OCI-LY3 (cell line): ENCODE measurements around the gene SNAP25.

Experiments used
- H2AFZ ChIP-seq: fragments of 200-600, 300-600 bp; shearing (Covaris generic); 2 replicates; pipeline ENCODE4 v1.6.0; 2014; ENCODE audit warnings: antibody characterized with exemption, low read depth, low read length
- H3K27ac ChIP-seq: fragments of 200-600, 300-600 bp; sonication (generic); 2 replicates; pipeline ENCODE4 v1.5.1; 2014; ENCODE audit warnings: mild to moderate bottlenecking, low read length, moderate library complexity, mixed read lengths
- H3K27me3 ChIP-seq: fragments of 200-600, 300-600 bp; sonication (generic); 2 replicates; pipeline ENCODE4 v1.6.1; 2014; ENCODE audit warnings: low read depth, low read length, mixed read lengths
- H3K36me3 ChIP-seq: fragments of 200-600, 300-600 bp; sonication (generic); replicated peaks from 2 replicates; pipeline ENCODE3; 2014; ENCODE audit warnings: low read depth, low read length, mixed read lengths
- H3K4me1 ChIP-seq: fragments of 300-600, 200-600 bp; sonication (generic); 2 replicates; pipeline ENCODE4 v1.6.1; 2014; ENCODE audit warnings: low read length, mixed read lengths
- H3K4me2 ChIP-seq: fragments of 200-600, 300-600 bp; sonication (generic); 2 replicates; pipeline ENCODE4 v1.6.1; 2014; ENCODE audit warnings: low read length, mixed read lengths
- H3K4me3 ChIP-seq: fragments of 300-600, 200-600 bp; sonication (generic); 2 replicates; pipeline ENCODE4 v1.5.1; 2014; ENCODE audit warnings: antibody characterized with exemption, mild to moderate bottlenecking, low read length, moderate library complexity
- H3K79me2 ChIP-seq: fragments of 300-600, 200-600 bp; shearing (Covaris generic); 2 replicates; pipeline ENCODE4 v1.6.1; 2014; ENCODE audit warnings: mild to moderate bottlenecking, low read length, mixed read lengths
- H3K9ac ChIP-seq: fragments of 300-600, 200-600 bp; shearing (Covaris generic); 2 replicates; pipeline ENCODE4 v1.6.0; 2014; ENCODE audit warnings: mild to moderate bottlenecking, low read length, moderate library complexity
- H3K9me3 ChIP-seq: fragments of 200-600, 300-600 bp; shearing (Covaris generic); 2 replicates; pipeline ENCODE4 v1.6.1; 2014; ENCODE audit warnings: low read length, mixed read lengths; ENCODE audit not compliant: insufficient read depth
- H4K20me1 ChIP-seq: fragments of 200-600, 300-600 bp; sonication (generic); 2 replicates; pipeline ENCODE4 v1.6.1; 2016; ENCODE audit warnings: low read length, mixed read lengths; ENCODE audit not compliant: insufficient read depth
- EZH2phosphoT487 ChIP-seq: fragments of 200-600 bp; shearing (Covaris generic); IDR thresholded peaks from 2 replicates; pipeline ENCODE4 v1.6.1; 2018; ENCODE audit warnings: antibody characterized with exemption, mixed run types, low read depth
- TF ChIP-seq, protein P1 (sequence below): fragments of 200-600, 300-600 bp; sonication (generic); IDR thresholded peaks from 2 replicates; pipeline ENCODE4 v1.5.1; 2014; ENCODE audit warnings: antibody characterized with exemption, low read length, low read depth

The SNAP25 gene

DNA sequence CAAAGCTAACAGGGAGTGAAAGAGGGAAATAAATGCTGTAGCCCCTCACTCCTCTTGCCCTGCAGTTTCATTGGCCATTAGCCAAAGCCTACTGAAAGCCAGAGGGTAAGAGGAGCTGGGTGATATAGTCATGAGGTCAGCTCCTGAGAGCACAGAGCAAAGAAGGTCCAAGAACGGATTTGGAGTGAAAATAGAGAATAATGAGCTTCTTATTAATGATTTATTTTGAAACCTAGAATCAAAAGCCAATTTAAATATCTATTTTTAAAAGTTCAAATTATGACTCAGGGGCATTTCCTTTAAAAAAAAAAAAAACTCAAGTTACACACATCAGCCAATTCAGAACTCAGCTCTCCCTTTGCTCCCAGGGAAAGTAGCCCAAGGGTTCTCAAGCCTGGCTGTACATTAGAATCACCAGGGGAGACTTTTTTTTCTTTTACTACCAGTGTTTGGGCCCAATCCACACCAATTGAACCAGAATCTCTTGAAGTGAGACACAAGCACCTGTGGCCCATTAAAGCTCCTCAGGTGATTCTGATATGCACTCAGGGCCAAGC lies 79.1 kb downstream of the SNAP25 start:
- Histone ChIP-seq H3K9me3 (no peaks in the 10 kb centered on the region; the same call in 1 of the 2 replicates), H3K27ac (no peak overlapping the region), H2AFZ (no peak overlapping the region), H3K4me1 (peaks cover 33% of the 10 kb centered on the region), H3K9ac (no peak overlapping the region), H3K36me3 (no peaks in the 10 kb centered on the region), H3K79me2 (no peaks in the 10 kb centered on the region), H3K4me3 (peak overlapping the region; percentile 40), H3K27me3 (peaks cover 71% of the 10 kb centered on the region), H4K20me1 (no peaks in the 10 kb centered on the region), H3K4me2 (peak overlapping the region; percentile 69)
- TF ChIP-seq, protein P1, sequence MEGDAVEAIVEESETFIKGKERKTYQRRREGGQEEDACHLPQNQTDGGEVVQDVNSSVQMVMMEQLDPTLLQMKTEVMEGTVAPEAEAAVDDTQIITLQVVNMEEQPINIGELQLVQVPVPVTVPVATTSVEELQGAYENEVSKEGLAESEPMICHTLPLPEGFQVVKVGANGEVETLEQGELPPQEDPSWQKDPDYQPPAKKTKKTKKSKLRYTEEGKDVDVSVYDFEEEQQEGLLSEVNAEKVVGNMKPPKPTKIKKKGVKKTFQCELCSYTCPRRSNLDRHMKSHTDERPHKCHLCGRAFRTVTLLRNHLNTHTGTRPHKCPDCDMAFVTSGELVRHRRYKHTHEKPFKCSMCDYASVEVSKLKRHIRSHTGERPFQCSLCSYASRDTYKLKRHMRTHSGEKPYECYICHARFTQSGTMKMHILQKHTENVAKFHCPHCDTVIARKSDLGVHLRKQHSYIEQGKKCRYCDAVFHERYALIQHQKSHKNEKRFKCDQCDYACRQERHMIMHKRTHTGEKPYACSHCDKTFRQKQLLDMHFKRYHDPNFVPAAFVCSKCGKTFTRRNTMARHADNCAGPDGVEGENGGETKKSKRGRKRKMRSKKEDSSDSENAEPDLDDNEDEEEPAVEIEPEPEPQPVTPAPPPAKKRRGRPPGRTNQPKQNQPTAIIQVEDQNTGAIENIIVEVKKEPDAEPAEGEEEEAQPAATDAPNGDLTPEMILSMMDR: no peak
- no peak for TF ChIP-seq EZH2phosphoT487

DNA sequence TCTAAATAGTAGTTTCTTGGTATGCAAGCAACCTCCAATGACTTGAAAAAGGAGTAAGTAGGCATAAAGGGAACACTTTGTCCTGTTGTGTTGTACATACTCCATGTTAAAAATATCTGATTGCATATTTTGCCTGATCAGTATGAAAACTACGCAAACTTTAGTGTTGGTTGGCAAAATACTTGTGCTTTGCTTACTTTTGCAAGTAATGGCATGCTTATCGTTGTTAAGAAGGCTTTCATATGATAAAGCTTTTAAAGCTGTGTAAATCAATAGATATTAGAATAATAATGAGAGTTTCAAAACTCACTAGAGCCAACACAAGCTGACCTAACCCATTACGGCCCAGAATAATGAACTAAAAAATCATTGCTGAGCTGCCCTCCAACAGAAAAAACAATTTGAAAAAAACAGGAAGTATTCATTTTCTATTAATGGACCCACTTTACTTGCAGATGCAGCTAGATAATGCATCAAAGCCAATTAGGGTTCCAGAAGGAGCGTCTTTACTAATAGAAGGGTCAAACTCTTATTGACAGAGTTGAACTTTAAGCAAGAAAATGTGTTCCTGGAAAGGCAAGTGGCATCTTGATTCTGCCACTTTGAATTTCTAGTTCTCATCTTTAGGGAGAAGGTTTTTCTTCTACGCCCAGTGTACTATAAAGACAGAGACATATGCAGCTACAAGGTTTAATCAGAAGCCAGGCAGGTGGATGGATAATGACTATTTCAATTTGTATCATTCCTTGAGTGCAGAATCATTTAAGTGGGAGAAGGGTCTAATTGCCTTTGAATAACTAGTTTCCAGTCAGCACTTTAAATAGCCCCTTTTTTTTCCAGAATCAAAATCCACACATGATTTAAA lies 82.2 kb downstream of the SNAP25 start:
- H2AFZ ChIP-seq: no peak overlapping the region
- no peak for TF ChIP-seq EZH2phosphoT487
- TF ChIP-seq, protein P1: no peak
- H3K4me1 ChIP-seq: peaks cover 24% of the 10 kb centered on the region
- H3K27me3 ChIP-seq: peaks cover 71% of the 10 kb centered on the region
- H3K79me2 ChIP-seq: no peaks in the 10 kb centered on the region
- H3K27ac ChIP-seq: no peak overlapping the region
- no peaks in the 10 kb centered on the region; the same call in 1 of the 2 replicates for H3K9me3 ChIP-seq
- no peak overlapping the region for H3K4me2 ChIP-seq
- no peak overlapping the region for H3K9ac ChIP-seq
- no peaks in the 10 kb centered on the region for H4K20me1 ChIP-seq
- H3K4me3 ChIP-seq: no peak overlapping the region
- no peaks in the 10 kb centered on the region for H3K36me3 ChIP-seq

GRCh38 chr20:10303852-10304251 lies 85.2 kb downstream of the SNAP25 start:
- Histone ChIP-seq H3K36me3 (no peaks in the 10 kb centered on the region), H3K79me2 (no peaks in the 10 kb centered on the region), H3K27ac (no peak overlapping the region), H3K27me3 (peaks cover 71% of the 10 kb centered on the region), H3K4me1 (0 out of 2 replicates have a peak, but pooled peaks cover 2% of the 10 kb centered on the region), H3K4me3 (no peak overlapping the region), H2AFZ (no peak overlapping the region), H3K9me3 (no peaks in the 10 kb centered on the region), H3K4me2 (no peak overlapping the region), H3K9ac (no peak overlapping the region), H4K20me1 (no peaks in the 10 kb centered on the region)
- no peak for TF ChIP-seq EZH2phosphoT487
- TF ChIP-seq, protein P1: no peak

DNA sequence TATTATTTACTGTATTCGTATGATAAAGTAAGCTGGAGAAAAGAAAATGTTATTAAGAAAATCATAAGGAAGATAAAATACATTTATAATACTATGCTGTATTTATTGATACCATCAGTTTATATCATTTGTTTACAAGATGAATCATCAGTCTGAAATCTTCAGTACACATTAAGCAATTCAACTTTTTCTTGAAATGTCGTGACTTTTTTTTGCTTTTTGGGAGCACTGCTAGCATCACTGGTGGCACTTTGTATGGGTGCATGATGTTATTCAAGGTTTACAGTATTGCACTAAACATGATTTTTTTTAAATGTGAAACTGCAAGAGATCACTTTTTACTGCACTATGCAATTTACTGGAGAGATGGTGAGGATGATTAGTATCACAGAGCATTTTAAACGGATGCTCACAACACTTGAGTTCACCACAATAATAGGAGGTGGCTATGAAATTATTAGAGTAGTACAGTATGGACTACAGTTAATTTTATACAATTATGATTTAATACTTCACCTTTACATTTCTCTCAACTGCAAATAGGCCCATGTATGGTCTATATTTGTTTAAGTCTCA lies 85.9 kb downstream of the SNAP25 start:
- no peak overlapping the region for H3K9ac ChIP-seq
- no peak for TF ChIP-seq EZH2phosphoT487
- TF ChIP-seq, protein P1: no peak
- H3K9me3 ChIP-seq: no peaks in the 10 kb centered on the region
- no peak overlapping the region for H3K27ac ChIP-seq
- H4K20me1 ChIP-seq: no peaks in the 10 kb centered on the region
- H3K36me3 ChIP-seq: no peaks in the 10 kb centered on the region
- 0 out of 2 replicates have a peak, but pooled peaks cover 2% of the 10 kb centered on the region for H3K4me1 ChIP-seq
- H3K27me3 ChIP-seq: peaks cover 71% of the 10 kb centered on the region
- H2AFZ ChIP-seq: no peak overlapping the region
- H3K4me3 ChIP-seq: no peak overlapping the region
- H3K79me2 ChIP-seq: no peaks in the 10 kb centered on the region
- no peak overlapping the region for H3K4me2 ChIP-seq
